Activated CD8-positive, alpha-beta T cell treated with anti-CD3 and anti-CD28 coated beads for 36 hours (primary cell): ENCODE results near the gene CLIP1. TPM values are rescaled to one million over a fixed set of nuclear protein-coding genes. Genes with fewer than 3 reads are reported as not detected.
"Not testable (repeated sequence)": the region's sequence is repeated elsewhere in the genome, so short reads cannot be mapped to it uniquely, and the experiment has no call there.

Experiments used
- ATAC-seq: fragments of 200-7000 bp; cut with Tn5 transposase; one replicate; pipeline ENCODE4 v1.10.0; 2021; ENCODE audit warnings: mild to moderate bottlenecking, moderate library complexity
- CTCF ChIA-PET: fragments of 350-600 bp; sonication (Branson Sonifier 250); formaldehyde crosslinking; loops from one replicate; lab custom pipeline; 2021; ENCODE audit warnings: antibody characterized with exemption; lab: Charles Lee
- POLR2A ChIA-PET: fragments of 350-600 bp; sonication (Branson Sonifier 250); formaldehyde crosslinking; loops from one replicate; lab custom pipeline; 2021; ENCODE audit warnings: antibody characterized with exemption; lab: Charles Lee
- DNase-seq: peaks from one replicate; pipeline ENCODE4 v3.0.0-alpha.2; 2020
- H3K27ac Mint-ChIP-seq: one replicate; pipeline ENCODE4 v1.8.0; 2021; ENCODE audit warnings: mild to moderate bottlenecking, mixed read lengths
- H3K27me3 Mint-ChIP-seq: one replicate; pipeline ENCODE4 v1.8.0; 2021; ENCODE audit warnings: mixed read lengths
- H3K36me3 Mint-ChIP-seq: one replicate; pipeline ENCODE4 v1.8.0; 2021; ENCODE audit warnings: low read depth, mixed read lengths
- H3K4me1 Mint-ChIP-seq: one replicate; pipeline ENCODE4 v1.8.0; 2021; ENCODE audit warnings: low read depth, mixed read lengths
- H3K4me3 Mint-ChIP-seq: one replicate; pipeline ENCODE4 v1.8.0; 2021; ENCODE audit warnings: mild to moderate bottlenecking, moderate library complexity, mixed read lengths
- H3K9me3 Mint-ChIP-seq: one replicate; pipeline ENCODE4 v1.8.0; 2021; ENCODE audit warnings: mixed read lengths
- CTCF ChIP-seq: fragments of 200-600 bp; IDR thresholded peaks from one replicate; pipeline ENCODE4 v1.8.0; 2022; ENCODE audit warnings: antibody characterized with exemption, mild to moderate bottlenecking
- intact Hi-C: fragments of 100-400 bp; cut with micrococcal nuclease; formaldehyde crosslinking; loops from one replicate; pipeline ENCODE4 v1.10.0; 2022
- total RNA-seq, 2 experiments: library from RNA; stranded (reverse); gene quantifications; one replicate each; pipeline ENCODE4 v1.2.3, GENCODE V29; 2021

Gene CLIP1
- total RNA-seq, 2 experiments from 2014 or later: 29.4 to 32.4 TPM

GRCh38 chr12:122454739-122455138, 32.3 kb upstream of the CLIP1 start:
- CTCF ChIA-PET: interaction anchor here (0.8 to 1.4 kb wide), 3 partner anchors 17 to 55 kb away, joined by 3 to 8 read pairs (median 4); no protein-coding TSS in a partner anchor
- Mint-ChIP-seq H3K27me3 (no peaks in the 10 kb centered on the region), H3K36me3 (no peaks in the 10 kb centered on the region), H3K9me3 (no peaks in the 10 kb centered on the region), H3K27ac (no peak overlapping the region), H3K4me1 (peaks cover 27% of the 10 kb centered on the region), H3K4me3 (no peak overlapping the region)
- no peak for DNase-seq
- POLR2A ChIA-PET: no interaction called here
- TF ChIP-seq CTCF: no peak
- ATAC-seq: no peak
- intact Hi-C loops: no loop called here

- no peaks in the 10 kb centered on the region for H3K9me3 Mint-ChIP-seq
- intact Hi-C loops: no loop called here
- POLR2A ChIA-PET: interaction anchor here (0.9 kb wide), 1 partner anchor 54 kb away, joined by 3 read pairs; no protein-coding TSS in a partner anchor
- CTCF ChIA-PET: interaction anchor here (0.8 to 1.4 kb wide), 3 partner anchors 18 to 55 kb away, joined by 3 to 8 read pairs (median 4); no protein-coding TSS in a partner anchor
- peak overlapping the region; percentile 90 for H3K27ac Mint-ChIP-seq
- ATAC-seq (no peak), DNase-seq (no peak)
- H3K4me3 Mint-ChIP-seq: no peak overlapping the region
- H3K4me1 Mint-ChIP-seq: peaks cover 31% of the 10 kb centered on the region
- TF ChIP-seq CTCF: no peak
- no peaks in the 10 kb centered on the region for H3K36me3 Mint-ChIP-seq
- no peaks in the 10 kb centered on the region for H3K27me3 Mint-ChIP-seq
Observed at GRCh38 chr12:122454250-122454721, 31.8 kb upstream of the CLIP1 start.

GRCh38 chr12:122452701-122453285, 30.3 kb upstream of the CLIP1 start:
- intact Hi-C loops: no loop called here
- H3K9me3 Mint-ChIP-seq: no peaks in the 10 kb centered on the region
- POLR2A ChIA-PET: interaction anchor here (1.0 to 1.8 kb wide), 2 partner anchors 8 to 48 kb away, joined by 4 to 5 read pairs; partner anchors contain the start of gene ZCCHC8

GRCh38 chr12:122449317-122449716, 26.8 kb upstream of the CLIP1 start:
- intact Hi-C loops: no loop called here
- H3K4me1 Mint-ChIP-seq: peaks cover 30% of the 10 kb centered on the region
- ATAC-seq (peak; percentile 59), DNase-seq (peak; percentile 35)
- TF ChIP-seq CTCF: no peak
- H3K27ac Mint-ChIP-seq: no peak overlapping the region
- POLR2A ChIA-PET: interaction anchor here (0.6 to 1.2 kb wide), 2 partner anchors 11 to 331 kb away, joined by 4 to 5 read pairs; no protein-coding TSS in a partner anchor
- H3K36me3 Mint-ChIP-seq: no peaks in the 10 kb centered on the region
- H3K9me3 Mint-ChIP-seq: no peaks in the 10 kb centered on the region
- no peaks in the 10 kb centered on the region for H3K27me3 Mint-ChIP-seq
- CTCF ChIA-PET: interaction anchor here (0.8 to 5.4 kb wide), 5 partner anchors 9 to 54 kb away, joined by 3 to 26 read pairs (median 4); no protein-coding TSS in a partner anchor
- no peak overlapping the region for H3K4me3 Mint-ChIP-seq

More at GRCh38 chr12:122452701-122453285, 30.3 kb upstream of the CLIP1 start:
- Mint-ChIP-seq H3K4me1 (peaks cover 36% of the 10 kb centered on the region), H3K27ac (peak overlapping the region; percentile 90), H3K36me3 (no peaks in the 10 kb centered on the region), H3K4me3 (peak overlapping the region; percentile 54), H3K27me3 (no peaks in the 10 kb centered on the region)
- TF ChIP-seq CTCF: no peak
- peak; percentile 10 for DNase-seq
- CTCF ChIA-PET: interaction anchor here (0.8 to 5.4 kb wide), 7 partner anchors 14 to 52 kb away, joined by 3 to 26 read pairs (median 3); no protein-coding TSS in a partner anchor
- ATAC-seq: peak; percentile 12

GRCh38 chr12:122447825-122448224, 25.4 kb upstream of the CLIP1 start:
- H3K27me3 Mint-ChIP-seq, DNase-seq, intact Hi-C loops, H3K4me3 Mint-ChIP-seq, ATAC-seq, CTCF ChIA-PET, H3K9me3 Mint-ChIP-seq, H3K27ac Mint-ChIP-seq, H3K36me3 Mint-ChIP-seq: not testable (repeated sequence)
- peaks cover 16% of the 10 kb centered on the region for H3K4me1 Mint-ChIP-seq
- POLR2A ChIA-PET: interaction anchor here (1.0 kb wide), 1 partner anchor 27 kb away, joined by 3 read pairs; no protein-coding TSS in a partner anchor

- H3K27me3 Mint-ChIP-seq, H3K9me3 Mint-ChIP-seq, H3K4me3 Mint-ChIP-seq, H3K4me1 Mint-ChIP-seq, ATAC-seq, DNase-seq, intact Hi-C loops, H3K27ac Mint-ChIP-seq, POLR2A ChIA-PET, H3K36me3 Mint-ChIP-seq: not testable (repeated sequence)
- CTCF ChIA-PET: interaction anchor here (0.8 to 1.7 kb wide), 3 partner anchors 25 to 91 kb away, joined by 3 to 8 read pairs (median 4); no protein-coding TSS in a partner anchor
Observed at GRCh38 chr12:122446390-122446789, 23.9 kb upstream of the CLIP1 start.

GRCh38 chr12:122444071-122444470, 21.6 kb upstream of the CLIP1 start:
- CTCF ChIA-PET, H3K36me3 Mint-ChIP-seq, H3K27me3 Mint-ChIP-seq, H3K4me1 Mint-ChIP-seq, POLR2A ChIA-PET, H3K4me3 Mint-ChIP-seq, intact Hi-C loops, DNase-seq, ATAC-seq, H3K9me3 Mint-ChIP-seq, H3K27ac Mint-ChIP-seq: not testable (repeated sequence)

- intact Hi-C loops, DNase-seq, H3K36me3 Mint-ChIP-seq, H3K4me1 Mint-ChIP-seq, H3K9me3 Mint-ChIP-seq, H3K4me3 Mint-ChIP-seq, H3K27ac Mint-ChIP-seq, H3K27me3 Mint-ChIP-seq, POLR2A ChIA-PET, ATAC-seq: not testable (repeated sequence)
- CTCF ChIA-PET: interaction anchor here (0.7 to 1.6 kb wide), 4 partner anchors 12 to 83 kb away, joined by 3 to 5 read pairs (median 3); no protein-coding TSS in a partner anchor
Observed at GRCh38 chr12:122438822-122439221, 16.4 kb upstream of the CLIP1 start.
